HG03460 (cell line): ENCODE results near the gene LIME1.
A peak's percentile ranks its signal among the peaks of the same experiment; 100 is the strongest.

Source experiments
- ATAC-seq: cut with Tn5 transposase; IDR thresholded peaks from one replicate; pipeline ENCODE4 v1.9.1; 2021; ENCODE audit not compliant: unreplicated experiment

LIME1 gene

DNA sequence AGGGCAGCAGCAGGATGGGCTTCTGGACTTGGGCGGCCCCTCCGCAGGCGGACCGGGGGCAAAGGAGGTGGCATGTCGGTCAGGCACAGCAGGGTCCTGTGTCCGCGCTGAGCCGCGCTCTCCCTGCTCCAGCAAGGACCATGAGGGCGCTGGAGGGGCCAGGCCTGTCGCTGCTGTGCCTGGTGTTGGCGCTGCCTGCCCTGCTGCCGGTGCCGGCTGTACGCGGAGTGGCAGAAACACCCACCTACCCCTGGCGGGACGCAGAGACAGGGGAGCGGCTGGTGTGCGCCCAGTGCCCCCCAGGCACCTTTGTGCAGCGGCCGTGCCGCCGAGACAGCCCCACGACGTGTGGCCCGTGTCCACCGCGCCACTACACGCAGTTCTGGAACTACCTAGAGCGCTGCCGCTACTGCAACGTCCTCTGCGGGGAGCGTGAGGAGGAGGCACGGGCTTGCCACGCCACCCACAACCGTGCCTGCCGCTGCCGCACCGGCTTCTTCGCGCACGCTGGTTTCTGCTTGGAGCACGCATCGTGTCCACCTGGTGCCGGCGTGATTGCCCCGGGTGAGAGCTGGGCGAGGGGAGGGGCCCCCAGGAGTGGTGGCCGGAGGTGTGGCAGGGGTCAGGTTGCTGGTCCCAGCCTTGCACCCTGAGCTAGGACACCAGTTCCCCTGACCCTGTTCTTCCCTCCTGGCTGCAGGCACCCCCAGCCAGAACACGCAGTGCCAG is 39.7 kb upstream of the LIME1 start, which contains the start of gene TNFRSF6B:
Gene TNFRSF6B, plus strand, starts transcription at position 25 of the 729 bp plus-strand sequence. Its CDS starts 116 bp downstream, at position 141.
- no peak for ATAC-seq

- no peak for ATAC-seq
Measured at GRCh38 chr20:63697357-63697867, 39.1 kb upstream of the LIME1 start.

GRCh38 chr20:63697868-63698545 is 38.5 kb upstream of the LIME1 start:
- no peak for ATAC-seq

DNA sequence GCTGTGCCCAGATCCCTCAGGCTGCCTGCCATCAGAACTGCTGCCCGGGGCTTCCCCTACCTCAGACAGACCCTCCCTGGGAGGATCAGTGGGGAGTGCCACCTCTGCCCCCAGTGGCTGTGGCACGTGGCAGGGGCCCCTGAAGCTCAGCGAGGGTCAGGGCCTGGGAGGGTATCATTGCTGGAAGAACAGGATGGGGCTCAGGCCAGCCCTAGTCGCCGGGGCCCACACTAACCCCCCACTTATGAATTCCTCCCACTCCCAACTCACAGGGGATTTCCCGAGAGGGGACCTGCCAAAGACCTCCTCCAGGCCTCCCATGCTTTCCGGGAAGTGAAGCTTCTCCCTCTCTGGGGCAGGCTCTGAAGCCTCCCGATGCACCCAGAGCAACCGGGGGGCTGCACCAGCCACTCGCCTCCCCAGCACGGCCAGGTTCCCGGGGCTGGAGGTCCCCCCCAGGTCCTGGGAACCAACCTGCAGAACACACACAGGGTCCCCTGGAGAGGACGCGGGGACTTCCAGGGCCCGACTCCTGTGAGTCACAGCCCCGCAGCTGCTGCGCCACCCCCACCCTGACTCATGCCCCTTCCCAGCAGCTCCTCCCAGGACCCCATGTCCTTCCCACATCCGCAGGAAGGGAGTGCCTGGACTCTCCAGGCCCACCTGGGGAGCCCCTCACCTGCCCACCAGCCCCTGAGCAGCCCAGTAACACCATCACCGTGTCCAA is 37.6 kb upstream of the LIME1 start:
- no peak for ATAC-seq

DNA sequence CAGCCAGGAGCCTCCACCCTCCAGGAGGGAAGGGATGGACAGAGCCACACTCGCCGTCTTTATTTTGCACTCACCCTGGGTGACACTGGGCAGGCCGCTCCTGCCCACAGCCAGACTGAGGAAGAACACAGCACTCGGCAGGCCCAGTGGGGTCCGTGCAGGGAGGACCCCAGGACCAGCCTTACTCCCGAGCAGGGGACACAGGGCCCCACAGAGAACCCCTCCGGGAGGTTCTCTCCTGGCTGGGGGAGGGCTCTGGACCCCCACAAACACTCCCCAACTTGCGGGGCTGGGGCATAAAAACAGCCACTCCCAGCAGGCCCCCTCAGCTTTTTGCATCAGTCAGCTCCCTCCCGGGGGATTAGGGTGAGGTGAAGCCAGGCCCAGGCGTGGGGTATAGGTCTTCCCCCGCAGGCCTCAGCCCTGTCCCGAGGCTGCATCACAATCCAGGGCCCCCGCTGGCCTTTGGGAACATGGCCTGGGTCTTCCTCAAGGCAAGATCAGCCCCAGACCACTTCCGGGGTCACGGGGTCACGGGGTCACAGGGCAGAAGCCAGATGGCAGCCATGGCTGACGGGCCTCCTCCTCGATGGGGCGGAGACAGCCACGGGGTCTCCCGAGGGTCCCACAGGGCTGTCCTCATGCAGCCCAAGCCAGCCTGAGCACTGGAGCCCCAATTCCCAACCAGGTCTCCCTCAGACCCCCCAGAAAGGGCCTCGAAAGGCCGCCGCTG is 36.8 kb upstream of the LIME1 start:
- no peak for ATAC-seq

DNA sequence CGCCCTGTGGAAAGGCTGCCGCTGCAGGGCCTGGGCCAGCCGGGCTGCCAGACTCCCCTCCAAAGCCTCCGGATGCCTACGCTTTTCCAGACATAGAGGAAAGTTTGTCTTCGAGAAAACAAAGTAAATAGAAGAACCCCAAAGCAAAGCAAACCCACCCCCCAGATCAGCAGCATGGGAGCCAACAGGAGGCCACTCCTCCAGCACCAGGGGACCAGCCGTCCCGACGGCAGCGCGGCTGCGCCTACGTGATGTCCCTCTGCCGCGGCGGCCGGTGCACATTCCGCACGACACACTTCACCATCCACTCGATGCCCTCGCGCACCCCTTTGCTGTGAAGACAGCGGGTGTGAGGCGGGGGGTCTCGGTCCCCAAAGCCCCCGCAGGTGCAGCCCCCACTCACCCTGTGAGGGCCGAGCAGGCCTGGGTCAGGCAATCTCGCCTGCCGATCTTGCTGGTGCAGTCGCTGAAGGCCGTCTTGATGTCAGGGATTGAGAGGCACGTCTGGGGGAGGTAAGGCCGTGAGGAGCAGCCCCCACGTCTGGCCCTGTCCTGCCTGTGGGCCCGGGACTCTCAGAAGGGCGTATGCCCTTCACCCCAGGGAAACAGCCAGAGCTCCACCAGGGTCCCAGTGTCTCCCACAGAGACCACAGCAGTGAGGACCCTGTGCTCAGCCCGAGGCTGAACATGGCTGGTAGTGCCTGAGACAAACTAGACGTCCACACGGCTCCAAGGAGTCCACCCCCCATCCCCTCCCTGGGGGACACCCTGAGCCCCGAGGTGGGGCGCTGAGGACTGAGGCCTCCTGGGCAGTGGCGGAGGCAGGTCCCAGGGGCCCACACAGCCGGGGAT is 36.0 kb upstream of the LIME1 start:
- ATAC-seq, result no peak

DNA sequence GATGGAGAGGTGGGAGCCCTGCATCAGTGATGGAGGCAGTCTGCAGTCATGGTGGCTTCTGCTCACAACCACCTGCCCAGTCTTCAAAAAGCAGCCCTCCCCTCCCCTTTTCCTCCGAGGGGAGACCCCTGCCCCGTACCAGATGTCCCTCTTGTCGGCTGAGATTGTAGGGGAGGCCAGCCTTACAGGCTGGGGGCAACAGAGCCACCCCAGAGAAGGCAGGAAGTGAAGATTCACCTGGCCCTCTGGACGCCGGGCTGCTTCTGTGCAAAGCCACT is 35.5 kb upstream of the LIME1 start:
- ATAC-seq, result no peak

DNA sequence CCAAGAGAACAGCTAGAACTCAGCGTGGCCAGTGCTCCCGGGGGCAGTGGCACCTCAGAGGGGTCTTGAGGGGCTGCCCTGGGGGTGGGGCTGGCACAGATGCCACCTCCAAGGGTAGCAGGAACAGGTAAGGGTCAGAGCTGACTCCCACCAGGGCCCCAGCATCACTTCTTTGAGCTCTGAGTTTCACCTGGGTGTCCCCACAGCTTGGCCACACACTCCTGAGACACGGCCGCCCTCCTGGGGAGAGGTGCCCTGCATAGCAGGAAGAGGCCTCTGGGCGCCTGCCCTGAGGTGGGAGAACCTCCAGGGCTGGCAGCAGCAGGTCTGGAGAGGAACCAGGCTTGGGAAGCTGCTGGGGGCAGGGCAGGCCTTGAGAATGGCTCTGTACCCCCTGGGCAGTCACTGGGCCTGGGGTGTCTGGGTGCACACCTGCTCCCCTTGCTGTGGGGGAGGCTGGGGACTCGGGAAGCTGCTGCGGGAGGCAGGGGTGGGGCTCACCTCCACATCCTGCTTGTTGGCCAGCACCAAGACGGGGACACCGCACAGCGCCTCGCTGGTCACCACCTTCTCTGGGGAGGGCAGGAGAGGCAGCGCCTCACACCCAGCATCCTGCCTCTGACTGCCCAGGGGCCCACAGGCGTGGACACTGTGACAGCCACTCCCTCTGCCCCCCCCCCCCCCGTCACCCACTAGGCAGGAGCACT is 35.0 kb upstream of the LIME1 start:
- no peak for ATAC-seq

GRCh38 chr20:63702036-63702665 is 34.3 kb upstream of the LIME1 start:
- ATAC-seq, result no peak

- ATAC-seq, result no peak
Measured at GRCh38 chr20:63702751-63703470, 33.6 kb upstream of the LIME1 start.

DNA sequence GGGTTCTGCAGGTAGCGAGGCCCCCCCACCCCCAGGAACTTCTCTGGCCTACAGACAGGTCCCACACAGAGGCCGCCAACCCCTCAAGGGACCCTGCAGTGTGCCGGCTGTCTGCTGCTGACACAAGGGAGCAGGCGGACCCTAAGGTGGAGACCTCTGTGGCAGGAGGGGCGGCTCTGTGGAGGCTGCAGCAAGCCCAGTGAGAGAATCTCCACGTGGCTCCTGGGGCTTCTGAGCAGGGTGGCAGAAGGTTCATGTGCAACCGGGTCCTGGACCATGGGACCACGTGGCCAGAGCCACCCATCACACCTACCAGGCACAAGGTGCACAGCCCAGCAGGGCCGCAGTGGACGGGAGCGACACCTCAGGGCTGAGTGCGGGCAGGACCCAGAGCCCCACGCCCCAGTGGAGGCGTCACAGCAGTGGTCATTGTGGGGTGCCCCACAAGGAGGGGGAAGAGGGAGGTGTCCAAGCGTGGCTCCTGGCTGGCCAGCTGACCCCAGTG is 32.9 kb upstream of the LIME1 start:
- ATAC-seq, result no peak

- ATAC-seq, result no peak
Measured at GRCh38 chr20:63703976-63704748, 32.3 kb upstream of the LIME1 start.

DNA sequence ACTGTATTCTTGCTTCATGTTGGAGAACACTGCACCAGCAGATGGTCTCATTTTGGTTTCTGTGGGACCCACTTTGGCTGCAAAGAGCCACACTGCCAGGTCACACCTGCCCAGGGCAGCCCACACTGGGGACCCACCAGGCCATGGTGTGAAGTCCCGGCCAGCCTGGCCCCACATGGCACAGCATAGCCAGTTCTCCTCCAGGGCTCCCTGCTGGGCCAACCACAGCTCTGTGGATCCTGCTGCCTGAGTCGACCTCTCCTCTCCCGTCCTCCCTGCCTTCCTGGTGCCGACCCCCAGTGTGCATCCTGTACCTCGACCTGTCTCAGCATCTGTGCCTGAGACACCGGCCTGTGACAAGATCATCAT is 31.7 kb upstream of the LIME1 start:
- ATAC-seq, result no peak

GRCh38 chr20:63705232-63706026 is 31.0 kb upstream of the LIME1 start:
- ATAC-seq, result no peak

GRCh38 chr20:63706027-63706695 is 30.3 kb upstream of the LIME1 start:
- no peak for ATAC-seq

DNA sequence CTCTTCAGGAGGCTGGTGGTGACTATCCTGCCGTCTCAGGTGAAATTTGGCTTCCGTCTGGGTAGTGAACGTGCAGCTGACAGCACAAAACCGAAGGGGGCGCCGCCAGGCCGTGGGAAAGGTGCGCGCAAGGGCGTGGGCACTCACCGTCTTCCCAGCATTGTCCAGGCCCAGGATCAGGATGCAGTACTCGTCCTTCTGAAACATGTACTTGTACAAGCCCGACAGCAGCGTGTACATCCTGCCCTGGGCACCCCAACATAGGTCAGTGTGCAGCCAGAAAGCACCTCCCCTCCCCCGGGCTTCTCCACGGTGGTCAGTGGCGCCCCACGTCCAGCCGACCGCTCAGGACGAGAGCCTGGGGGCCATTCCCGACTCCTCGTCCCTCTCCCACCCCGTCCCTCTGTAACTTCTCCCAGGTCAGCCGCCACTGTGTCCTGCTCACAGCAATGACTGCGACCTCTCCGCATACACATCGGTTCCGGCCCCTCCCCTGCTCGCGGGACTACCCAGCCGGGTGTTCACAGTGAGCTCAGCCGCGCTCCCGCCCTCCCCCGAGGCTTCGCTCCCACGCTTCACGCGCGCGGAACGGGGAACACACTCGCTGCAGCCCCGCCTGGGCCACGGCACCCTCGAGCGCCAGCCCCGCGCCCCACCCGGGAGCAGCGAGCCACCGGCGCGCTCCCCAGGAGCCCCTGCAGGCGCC is 29.5 kb upstream of the LIME1 start:
- peak; percentile 34 for ATAC-seq
